B cell (primary cell): ENCODE data around the gene TTLL1. TPM values are rescaled to one million over a fixed set of nuclear protein-coding genes. Genes with fewer than 3 reads are reported as not detected.
A peak's percentile ranks its signal among the peaks of the same experiment; 100 is the strongest.

Experiments
- ATAC-seq: fragments of 200-7000 bp; cut with Tn5 transposase; one replicate; pipeline ENCODE4 v1.10.0; 2021; ENCODE audit warnings: low read depth, mild to moderate bottlenecking, moderate number of reproducible peaks, moderate library complexity
- CTCF ChIA-PET: fragments of 350-600 bp; sonication (Branson Sonifier 250); formaldehyde crosslinking; loops from one replicate; lab custom pipeline; 2021; ENCODE audit warnings: antibody characterized with exemption, inconsistent platforms; lab: Charles Lee
- POLR2A ChIA-PET: fragments of 350-600 bp; sonication (Branson Sonifier 250); formaldehyde crosslinking; loops from one replicate; lab custom pipeline; 2021; ENCODE audit warnings: antibody characterized with exemption; lab: Charles Lee
- DNase-seq: peaks from one replicate; pipeline ENCODE4 v3.0.0; 2013
- H2AFZ ChIP-seq: 2 replicates; pipeline ENCODE4 v1.6.1; 2012; ENCODE audit warnings: mild to moderate bottlenecking, low read depth, low read length; ENCODE audit not compliant: insufficient read depth, poor library complexity, severe bottlenecking
- H3K27ac ChIP-seq, 2 donors: 1 replicate in 1 of 2; 2 replicates in 1 of 2; pipeline ENCODE4 v1.5.1; 2012 to 2013; ENCODE audit warnings: low read length in 2 of 2, mild to moderate bottlenecking in 2 of 2, moderate library complexity in 1 of 2
- H3K27me3 ChIP-seq, 4 experiments: fragments of 200-600 bp in 1 of 4; sonication (generic) in 1 of 4; replicated peaks in 1 of 4; 1 replicate in 2 of 4; 2 replicates in 2 of 4; pipeline versions ENCODE4 v1.6.1 to v1.7.0; 2013 to 2016; ENCODE audit warnings: low read length in 3 of 4, mild to moderate bottlenecking in 2 of 4, mixed read lengths in 1 of 4, moderate library complexity in 1 of 4; ENCODE audit not compliant: insufficient read depth in 4 of 4, control insufficient read depth in 3 of 4; ENCODE audit errors: control extremely low read depth in 1 of 4
- H3K36me3 ChIP-seq, 2 experiments: replicated peaks in 1 of 2; 1 replicate in 1 of 2; 2 replicates in 1 of 2; pipeline versions ENCODE4 v1.6.1 to v1.7.1; 2013; ENCODE audit warnings: low read length in 1 of 2; ENCODE audit not compliant: insufficient read depth in 2 of 2, control insufficient read depth in 1 of 2; ENCODE audit errors: control extremely low read depth in 1 of 2, extremely low read depth in 1 of 2
- H3K4me1 ChIP-seq, 2 donors: fragments of 200-600 bp in 1 of 2; sonication (generic) in 1 of 2; 1 replicate in 1 of 2; 2 replicates in 1 of 2; pipeline versions ENCODE4 v1.5.1 to v1.6.1; 2013 to 2017; ENCODE audit warnings: low read length in 2 of 2; ENCODE audit not compliant: control insufficient read depth in 2 of 2, insufficient read depth in 2 of 2
- H3K4me2 ChIP-seq: replicated peaks from 2 replicates; pipeline ENCODE3; 2012; ENCODE audit warnings: mild to moderate bottlenecking, low read depth, low read length; ENCODE audit not compliant: poor library complexity, severe bottlenecking
- H3K4me3 ChIP-seq, 5 experiments: fragments of 200-600 bp in 1 of 5; sonication (generic) in 1 of 5; 1 replicate in 3 of 5; 2 replicates in 2 of 5; pipeline versions ENCODE4 v1.5.1 to v1.7.0; 2011 to 2016; ENCODE audit warnings: low read length in 4 of 5, mild to moderate bottlenecking in 4 of 5, low read depth in 2 of 5, control low read depth in 1 of 5, moderate library complexity in 1 of 5; ENCODE audit not compliant: insufficient read depth in 1 of 5; ENCODE audit errors: control extremely low read depth in 1 of 5, extremely low read depth in 1 of 5
- H3K79me2 ChIP-seq: fragments of 200-600 bp; sonication (generic); one replicate; pipeline ENCODE4 v1.6.0; 2016; ENCODE audit warnings: low read length; ENCODE audit not compliant: control insufficient read depth, insufficient read depth
- H3K9ac ChIP-seq: fragments of 200-600 bp; sonication (generic); 2 replicates; pipeline ENCODE4 v1.6.1; 2017; ENCODE audit warnings: mild to moderate bottlenecking, low read length, moderate library complexity
- H3K9me3 ChIP-seq, 3 donors: one replicate each; pipeline versions ENCODE4 v1.6.1 to v1.7.1; 2013; ENCODE audit warnings: low read length in 2 of 3; ENCODE audit not compliant: control insufficient read depth in 2 of 3, insufficient read depth in 1 of 3; ENCODE audit errors: control extremely low read depth in 1 of 3
- H4K20me1 ChIP-seq: 2 replicates; pipeline ENCODE4 v1.6.0; 2012; ENCODE audit warnings: mild to moderate bottlenecking, low read length; ENCODE audit not compliant: insufficient read depth, control insufficient read depth, poor library complexity, severe bottlenecking
- H3K27ac Mint-ChIP-seq: one replicate; pipeline ENCODE4 v1.8.0; 2021; ENCODE audit warnings: mixed read lengths
- H3K27me3 Mint-ChIP-seq: one replicate; pipeline ENCODE4 v1.8.0; 2021; ENCODE audit warnings: mixed read lengths
- H3K4me1 Mint-ChIP-seq: one replicate; pipeline ENCODE4 v1.8.0; 2021; ENCODE audit warnings: mixed read lengths
- H3K4me3 Mint-ChIP-seq: one replicate; pipeline ENCODE4 v1.8.0; 2021; ENCODE audit warnings: mixed read lengths
- H3K9me3 Mint-ChIP-seq: one replicate; pipeline ENCODE4 v1.8.0; 2022; ENCODE audit warnings: mixed read lengths; ENCODE audit not compliant: insufficient read depth
- CTCF ChIP-seq: fragments of 200-600 bp; IDR thresholded peaks from one replicate; pipeline ENCODE4 v1.8.0; 2022; ENCODE audit warnings: antibody characterized with exemption, mild to moderate bottlenecking
- EZH2 ChIP-seq: IDR thresholded peaks from 2 replicates; pipeline ENCODE4 v1.6.1; 2012; ENCODE audit warnings: borderline replicate concordance, low read depth, mild to moderate bottlenecking, moderate library complexity, low read length; ENCODE audit not compliant: insufficient read depth, poor library complexity, severe bottlenecking
- WGBS: methylation state at CpG from one replicate; pipeline ENCODE4 v1.1.5; 2013; ENCODE audit warnings: missing lambda C conversion rate; ENCODE audit not compliant: insufficient coverage; 5-methylcytosine and 5-hydroxymethylcytosine counted together
- intact Hi-C: fragments of 100-400 bp; cut with micrococcal nuclease; formaldehyde crosslinking; loops from one replicate; pipeline ENCODE4 v1.10.0; 2022
- polyA plus RNA-seq: library from polyadenylated mRNA; depleted of rRNA; stranded (reverse); fragments of >200 nt; gene quantifications from 2 replicates; pipeline ENCODE4 v1.2.3, GENCODE V29; 2012
- total RNA-seq, 2 donors: library from RNA; stranded (reverse); fragments of 120-200 nt in 1 of 2; gene quantifications; 1 replicate in 1 of 2; 2 replicates in 1 of 2; pipeline versions ENCODE4 v1.2.3 to v1.2.4, GENCODE V29; 2013 to 2022

The TTLL1 gene
- total and polyA plus RNA-seq, 2 donors (not counting 1 experiment from before 2014, with no cell fraction given) = 3.0 to 3.3 TPM

DNA sequence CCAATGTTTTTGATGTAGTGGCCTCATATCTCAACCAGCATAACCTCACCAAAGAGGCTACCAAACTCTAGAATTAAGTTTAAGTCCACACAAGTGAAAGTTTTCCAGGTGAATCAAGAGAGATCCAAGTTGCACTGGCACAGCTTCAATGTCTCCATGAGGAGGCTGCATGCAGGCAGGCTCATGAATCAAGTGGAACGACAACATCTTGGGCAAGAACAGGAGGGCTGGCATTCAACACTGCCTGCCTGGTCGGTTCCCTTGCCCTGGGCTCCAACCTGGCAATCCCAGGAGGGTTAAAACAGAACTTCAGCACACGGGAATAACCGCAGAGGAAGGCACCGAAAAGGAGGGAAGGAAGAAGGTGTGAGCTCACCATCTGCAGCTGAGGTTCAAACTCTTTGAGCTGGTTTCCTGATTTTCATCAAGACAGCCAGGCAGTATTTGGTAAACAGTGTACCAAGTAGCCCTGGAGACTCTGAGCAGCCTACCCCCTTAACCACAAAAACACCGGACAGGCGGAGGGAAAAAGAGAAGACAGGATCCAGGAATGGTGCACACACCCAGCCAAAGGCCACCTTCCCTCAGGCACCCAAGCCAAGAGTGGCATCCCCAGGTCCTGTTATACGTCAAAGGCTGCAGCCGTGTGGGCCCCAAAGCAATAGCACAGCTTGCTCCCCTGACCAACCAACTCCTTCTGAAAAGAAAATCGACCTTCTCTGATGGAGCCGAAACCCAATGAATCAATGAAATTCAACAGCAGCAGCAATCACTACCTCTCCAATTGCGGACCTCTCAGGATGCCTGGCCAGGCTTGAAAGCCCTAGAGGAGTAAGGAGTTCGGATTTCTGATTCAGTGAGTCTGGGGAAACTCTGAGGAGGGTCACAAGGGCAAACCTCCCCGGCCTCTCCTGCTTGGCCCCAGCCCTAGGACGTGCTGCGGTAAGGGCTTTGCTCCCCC lies 75.6 kb downstream of the TTLL1 start:
- peak overlapping the region in 1 of 2 donors; percentile 32 for H3K27ac ChIP-seq
- ATAC-seq = no peak
- H3K9ac ChIP-seq = peak overlapping the region; percentile 88
- H4K20me1 ChIP-seq = peaks cover 41% of the 10 kb centered on the region
- no peaks in the 10 kb centered on the region for H3K27me3 Mint-ChIP-seq
- DNase-seq = no peak
- H3K27ac Mint-ChIP-seq = peak overlapping the region; percentile 90
- H3K4me3 ChIP-seq = peak overlapping the region; percentile 73 to 96 (median 77)
- H3K27me3 ChIP-seq = no peaks in the 10 kb centered on the region
- peak overlapping the region; percentile 99 for H3K4me2 ChIP-seq
- ChIA-PET POLR2A (interaction anchor here (1.9 kb wide), 2 partner anchors 9 to 399 kb away, joined by 4 to 6 read pairs; partner anchors contain the start of gene POLDIP3), CTCF (interaction anchor here (0.7 to 2.1 kb wide), 6 partner anchors 9 to 147 kb away, joined by 3 to 9 read pairs (median 6); no protein-coding TSS in a partner anchor)
- intact Hi-C loops = loop anchor here (2.0 kb wide), 4 partner anchors 75 to 399 kb away; partner anchors contain the start of genes ARFGAP3, POLDIP3 and TTLL1
- H3K79me2 ChIP-seq = peaks cover 68% of the 10 kb centered on the region
- H2AFZ ChIP-seq = peak overlapping the region; percentile 81
- TF ChIP-seq EZH2 (no peak), CTCF (no peak)
- peaks cover 38% of the 10 kb centered on the region for H3K4me1 Mint-ChIP-seq
- H3K4me3 Mint-ChIP-seq = peak overlapping the region; percentile 98
- H3K9me3 Mint-ChIP-seq = no peaks in the 10 kb centered on the region
- H3K36me3 ChIP-seq = no peaks in the 10 kb centered on the region
- peaks cover 14 to 19% of the 10 kb centered on the region in 2 donors for H3K4me1 ChIP-seq
- H3K9me3 ChIP-seq = no peaks in the 10 kb centered on the region
- 5% methylated on average over 12 of the region's 16 CpGs for WGBS

- ATAC-seq (no peak), DNase-seq (no peak)
- no peaks in the 10 kb centered on the region for H3K9me3 Mint-ChIP-seq
- intact Hi-C loops = no loop called here
- Histone ChIP-seq H3K9ac (no peak overlapping the region), H2AFZ (no peak overlapping the region), H3K4me2 (no peak overlapping the region), H3K4me3 (no peak overlapping the region), H3K9me3 (no peaks in the 10 kb centered on the region), H3K36me3 (no peaks in the 10 kb centered on the region), H4K20me1 (peaks cover 54% of the 10 kb centered on the region), H3K79me2 (peaks cover 80% of the 10 kb centered on the region), H3K4me1 (peaks cover 19 to 24% of the 10 kb centered on the region in 2 donors), H3K27me3 (no peaks in the 10 kb centered on the region), H3K27ac (no peak overlapping the region)
- H3K4me3 Mint-ChIP-seq = no peak overlapping the region
- peaks cover 43% of the 10 kb centered on the region for H3K4me1 Mint-ChIP-seq
- CTCF ChIA-PET = no interaction called here
- no peak for TF ChIP-seq CTCF
- no peak for TF ChIP-seq EZH2
- H3K27ac Mint-ChIP-seq = no peak overlapping the region
- no peaks in the 10 kb centered on the region for H3K27me3 Mint-ChIP-seq
- POLR2A ChIA-PET = no interaction called here
- WGBS = 100% methylated on average over 4 of the region's 6 CpGs
Observed at GRCh38 chr22:43012390-43012789, 76.8 kb downstream of the TTLL1 start.
